ENCODE data around the gene COPG2. TPM values are rescaled to one million over a fixed set of nuclear protein-coding genes. Genes with fewer than 3 reads are reported as not detected.
"Not testable (repeated sequence)": the region's sequence is repeated elsewhere in the genome, so short reads cannot be mapped to it uniquely, and the experiment has no call there.

COPG2 gene
- total RNA-seq, 4 donors from 2014 or later, result 11.7 to 15.6 (median 13.1) TPM

DNA sequence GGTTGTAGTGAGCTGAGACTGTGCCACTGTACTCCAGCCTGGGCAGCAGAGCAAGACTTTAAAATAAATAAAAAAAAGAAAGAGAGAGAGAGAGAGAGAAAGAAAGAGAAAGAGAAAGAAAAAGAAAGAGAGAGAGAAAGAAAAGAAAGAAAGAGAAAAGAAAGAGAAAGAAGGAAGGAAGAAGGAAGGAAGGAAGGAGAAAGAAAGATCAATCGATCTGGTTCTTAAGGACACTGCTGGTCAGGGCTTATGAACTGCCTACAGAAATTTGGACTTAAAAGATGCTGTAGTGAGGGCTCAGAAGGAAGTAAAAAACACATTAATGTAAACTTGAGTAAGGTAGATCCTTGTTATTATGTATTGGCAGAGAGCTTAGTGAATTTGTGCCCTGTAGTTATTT is 62.4 kb downstream of the COPG2 start:
- Histone ChIP-seq H3K9me3 (peaks cover 0 to 12% (median 0%) of the 10 kb centered on the region in 3 donors), H3K36me3 (peaks cover 0 to 62% of the 10 kb centered on the region in 2 donors), H3K27ac (no peak overlapping the region), H3K27me3 (no peaks in the 10 kb centered on the region), H3K4me3 (no peak overlapping the region), H3K4me1 (no peaks in the 10 kb centered on the region)
- no peak for ATAC-seq
- no peak for TF ChIP-seq EP300 (IDR thresholded peaks at IDR 0.05)
- TF ChIP-seq, protein P1, sequence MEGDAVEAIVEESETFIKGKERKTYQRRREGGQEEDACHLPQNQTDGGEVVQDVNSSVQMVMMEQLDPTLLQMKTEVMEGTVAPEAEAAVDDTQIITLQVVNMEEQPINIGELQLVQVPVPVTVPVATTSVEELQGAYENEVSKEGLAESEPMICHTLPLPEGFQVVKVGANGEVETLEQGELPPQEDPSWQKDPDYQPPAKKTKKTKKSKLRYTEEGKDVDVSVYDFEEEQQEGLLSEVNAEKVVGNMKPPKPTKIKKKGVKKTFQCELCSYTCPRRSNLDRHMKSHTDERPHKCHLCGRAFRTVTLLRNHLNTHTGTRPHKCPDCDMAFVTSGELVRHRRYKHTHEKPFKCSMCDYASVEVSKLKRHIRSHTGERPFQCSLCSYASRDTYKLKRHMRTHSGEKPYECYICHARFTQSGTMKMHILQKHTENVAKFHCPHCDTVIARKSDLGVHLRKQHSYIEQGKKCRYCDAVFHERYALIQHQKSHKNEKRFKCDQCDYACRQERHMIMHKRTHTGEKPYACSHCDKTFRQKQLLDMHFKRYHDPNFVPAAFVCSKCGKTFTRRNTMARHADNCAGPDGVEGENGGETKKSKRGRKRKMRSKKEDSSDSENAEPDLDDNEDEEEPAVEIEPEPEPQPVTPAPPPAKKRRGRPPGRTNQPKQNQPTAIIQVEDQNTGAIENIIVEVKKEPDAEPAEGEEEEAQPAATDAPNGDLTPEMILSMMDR (IDR thresholded peaks at IDR 0.05), result no peak
- TF ChIP-seq POLR2AphosphoS5 (IDR thresholded peaks at IDR 0.05), result no peak
- no peak for TF ChIP-seq POLR2A (IDR thresholded peaks at IDR 0.05)
- WGBS, 2 donors (ENCODE audit: low coverage in 1 of 2), result 93% methylated on average over 1 of the region's 1 CpG; no CpG with 5 or more reads in 1 of the 2 donors

DNA sequence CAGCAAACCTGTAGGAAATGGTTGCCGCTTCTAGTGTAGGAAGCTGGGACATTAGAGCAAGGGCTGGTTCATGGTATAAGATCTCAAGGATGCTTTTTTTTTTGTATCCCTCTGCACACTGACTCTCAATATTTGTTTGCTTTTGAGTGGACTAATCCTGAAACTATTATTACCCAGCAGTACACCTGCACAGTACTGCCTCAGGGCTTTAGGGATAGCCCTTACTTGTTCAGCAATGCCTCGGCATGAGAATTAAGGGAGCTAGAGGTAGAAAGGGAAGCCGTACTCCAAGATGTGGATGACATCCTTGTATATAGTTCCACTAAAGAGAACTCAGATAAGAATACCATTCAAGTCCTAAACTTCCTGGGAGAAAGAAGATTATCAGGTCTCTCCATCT is 70.5 kb downstream of the COPG2 start:
- Histone ChIP-seq H3K27ac (no peak overlapping the region), H3K36me3 (peaks cover 0 to 2% of the 10 kb centered on the region in 2 donors), H3K9me3 (no peaks in the 10 kb centered on the region), H3K4me1 (no peaks in the 10 kb centered on the region), H3K4me3 (no peak overlapping the region), H3K27me3 (no peaks in the 10 kb centered on the region)
- no peak for ATAC-seq
- WGBS, 2 donors (ENCODE audit: low coverage in 1 of 2), result 87 to 100% methylated on average over 3 of the region's 3 CpGs
- no peak for TF ChIP-seq POLR2AphosphoS5 (IDR thresholded peaks at IDR 0.05)
- TF ChIP-seq, protein P1 (IDR thresholded peaks at IDR 0.05), result no peak
- TF ChIP-seq EP300 (IDR thresholded peaks at IDR 0.05), result no peak
- no peak for TF ChIP-seq POLR2A (IDR thresholded peaks at IDR 0.05)

DNA sequence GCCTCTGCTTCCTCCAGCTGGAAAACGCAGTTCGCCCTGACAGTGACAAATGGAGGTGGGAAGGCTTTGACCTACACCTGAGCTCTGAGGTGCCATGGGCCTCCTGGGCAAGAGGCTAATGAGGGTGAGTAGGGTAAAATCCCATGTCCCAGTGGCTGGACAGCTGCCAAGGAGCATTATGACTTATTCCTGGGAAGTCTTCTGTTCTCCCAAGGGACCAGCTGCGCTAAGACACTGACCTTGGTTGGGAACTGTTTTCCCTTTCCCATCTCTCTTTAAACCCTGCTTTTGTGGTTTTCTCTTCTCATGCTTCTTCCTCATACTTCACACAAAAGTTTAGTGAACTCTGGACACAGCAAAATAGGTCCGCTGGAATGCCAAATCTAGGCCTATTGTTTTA is 72.6 kb downstream of the COPG2 start:
- WGBS, 2 donors (ENCODE audit: low coverage in 1 of 2), result 84 to 100% methylated on average over 1 to 2 of the region's 4 CpGs
- TF ChIP-seq EP300 (IDR thresholded peaks at IDR 0.05), result no peak
- TF ChIP-seq, protein P1 (IDR thresholded peaks at IDR 0.05), result no peak
- TF ChIP-seq POLR2A (IDR thresholded peaks at IDR 0.05), result no peak
- no peak for TF ChIP-seq POLR2AphosphoS5 (IDR thresholded peaks at IDR 0.05)
- ATAC-seq, result no peak

DNA sequence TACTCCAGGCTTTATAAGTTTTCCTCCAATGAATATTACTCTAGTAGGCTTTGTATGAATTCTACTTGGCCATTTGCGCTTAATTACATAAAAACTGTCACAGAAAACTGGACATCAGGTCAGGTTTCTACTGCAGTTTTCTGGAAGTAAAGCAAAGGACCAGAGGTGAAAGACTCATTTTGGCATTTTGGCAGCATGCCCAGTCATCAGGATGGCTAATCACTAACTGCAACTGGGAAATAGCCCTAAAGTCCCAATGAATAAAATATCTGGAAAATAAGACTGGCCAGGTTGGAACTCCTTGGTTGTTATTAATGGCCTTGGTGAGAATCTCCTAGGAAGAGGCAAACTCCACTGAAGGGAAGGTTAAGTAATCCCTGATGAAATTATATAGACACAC is 75.5 kb downstream of the COPG2 start:
- H3K27me3 ChIP-seq, result no peaks in the 10 kb centered on the region
- TF ChIP-seq, protein P1 (IDR thresholded peaks at IDR 0.05), result no peak
- no peak for TF ChIP-seq POLR2A (IDR thresholded peaks at IDR 0.05)
- no peak for TF ChIP-seq EP300 (IDR thresholded peaks at IDR 0.05)
- no peak for TF ChIP-seq POLR2AphosphoS5 (IDR thresholded peaks at IDR 0.05)
- H3K36me3 ChIP-seq, result no peaks in the 10 kb centered on the region
- H3K9me3 ChIP-seq, result no peaks in the 10 kb centered on the region
- no peak overlapping the region for H3K27ac ChIP-seq
- 100% methylated on average over 1 of the region's 1 CpG for WGBS, 2 donors (ENCODE audit: low coverage in 1 of 2)
- ATAC-seq, result no peak
- H3K4me1 ChIP-seq, result no peaks in the 10 kb centered on the region
- H3K4me3 ChIP-seq, result no peak overlapping the region

More for the DNA sequence above, 72.6 kb downstream of the COPG2 start:
- Histone ChIP-seq H3K27ac (no peak overlapping the region), H3K9me3 (no peaks in the 10 kb centered on the region), H3K36me3 (no peaks in the 10 kb centered on the region), H3K27me3 (no peaks in the 10 kb centered on the region), H3K4me1 (no peaks in the 10 kb centered on the region), H3K4me3 (no peak overlapping the region)

DNA sequence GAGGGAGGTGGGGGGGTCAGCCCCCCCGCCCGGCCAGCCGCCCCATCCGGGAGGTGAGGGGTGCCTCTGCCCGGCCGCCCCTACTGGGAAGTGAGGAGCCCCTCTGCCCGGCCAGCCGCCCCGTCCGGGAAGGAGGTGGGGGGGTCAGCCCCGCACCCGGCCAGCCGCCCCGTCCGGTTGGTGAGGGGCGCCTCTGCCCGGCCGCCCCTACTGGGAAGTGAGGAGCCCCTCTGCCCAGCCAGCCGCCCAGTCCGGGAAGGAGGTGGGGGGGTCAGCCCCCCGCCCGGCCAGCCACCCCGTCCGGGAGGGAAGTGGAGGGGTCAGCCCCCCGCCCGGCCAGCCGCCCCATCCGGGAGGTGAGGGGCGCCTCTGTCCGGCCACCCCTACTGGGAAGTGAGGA is 77.1 kb downstream of the COPG2 start:
- WGBS, 2 donors (ENCODE audit: low coverage in 1 of 2), result no CpG with 5 or more reads among the region's 30 CpGs

DNA sequence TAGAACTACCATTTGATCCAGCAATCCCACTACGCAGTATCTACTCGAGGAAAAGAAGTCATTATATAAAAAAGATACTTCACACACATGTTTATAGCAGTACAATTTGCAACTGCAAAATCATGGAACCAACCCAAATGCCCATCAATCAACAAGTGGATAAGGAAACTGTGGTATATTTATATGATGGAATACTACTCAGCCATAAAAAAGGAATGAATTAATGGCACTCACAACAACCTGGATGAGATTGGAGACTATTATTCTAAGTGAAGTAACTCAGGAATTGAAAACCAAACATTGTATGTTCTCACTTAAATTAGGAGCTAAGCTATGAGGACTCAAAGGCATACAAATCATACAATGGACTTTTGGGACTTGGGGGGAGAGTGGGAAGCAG is 82.6 kb downstream of the COPG2 start:
- H3K27me3 ChIP-seq, H3K4me3 ChIP-seq, H3K9me3 ChIP-seq, H3K27ac ChIP-seq, ATAC-seq, H3K36me3 ChIP-seq, H3K4me1 ChIP-seq: not testable (repeated sequence)
- 88 to 96% methylated on average over 2 of the region's 2 CpGs for WGBS, 2 donors (ENCODE audit: low coverage in 1 of 2)

More for the DNA sequence above, 77.1 kb downstream of the COPG2 start:
- H3K27me3 ChIP-seq, H3K9me3 ChIP-seq, H3K27ac ChIP-seq, H3K36me3 ChIP-seq, H3K4me1 ChIP-seq, H3K4me3 ChIP-seq, ATAC-seq: not testable (repeated sequence)

DNA sequence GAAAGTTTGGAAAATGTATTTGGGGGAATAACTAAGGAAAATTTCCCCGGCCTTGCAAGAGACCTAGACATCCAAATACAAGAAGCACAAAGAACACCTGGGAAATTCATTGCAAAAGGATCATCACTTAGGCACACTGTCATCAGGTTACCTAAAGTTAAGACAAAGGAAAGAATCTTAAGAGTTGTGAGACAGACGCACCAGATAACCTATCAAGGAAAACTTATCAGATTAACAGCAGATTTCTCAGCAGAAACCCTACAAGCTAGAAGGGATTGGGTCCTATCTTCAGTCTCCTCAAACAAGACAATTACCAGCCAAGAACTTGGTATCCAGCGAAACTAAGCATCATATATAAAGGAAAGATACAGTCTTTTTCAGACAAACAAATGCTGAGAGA is 93.4 kb downstream of the COPG2 start:
- H3K9me3 ChIP-seq, H3K4me1 ChIP-seq, H3K4me3 ChIP-seq, ATAC-seq, H3K36me3 ChIP-seq, H3K27ac ChIP-seq, H3K27me3 ChIP-seq: not testable (repeated sequence)
- WGBS, 2 donors (ENCODE audit: low coverage in 1 of 2), result 90 to 91% methylated on average over 2 to 3 of the region's 3 CpGs

DNA sequence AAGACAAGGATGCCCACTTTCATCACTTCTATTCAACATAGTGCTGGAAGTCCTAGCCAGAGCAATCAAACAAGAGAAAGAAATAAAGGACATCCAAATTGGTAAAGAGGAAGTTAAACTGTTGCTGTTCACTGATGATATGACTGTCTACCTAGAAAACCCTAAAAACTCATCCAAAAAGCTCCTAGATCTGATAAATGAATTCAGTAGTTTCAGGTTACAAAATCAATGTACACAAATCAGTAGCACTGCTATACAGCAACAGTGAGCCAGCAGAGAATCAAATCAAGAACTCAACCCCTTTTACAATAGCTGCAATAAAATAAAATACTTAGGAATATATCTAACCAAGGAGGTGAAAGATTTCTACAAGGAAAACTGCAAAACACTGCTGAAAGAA is 98.4 kb downstream of the COPG2 start:
- H3K36me3 ChIP-seq, H3K4me3 ChIP-seq, H3K27ac ChIP-seq, ATAC-seq, H3K9me3 ChIP-seq, H3K4me1 ChIP-seq, H3K27me3 ChIP-seq: not testable (repeated sequence)

Data from gastroesophageal sphincter (tissue), 4 donors.